HepG2 (cell line): ENCODE data around the gene LDLRAD4. TPM values are rescaled to one million over a fixed set of nuclear protein-coding genes. Genes with fewer than 3 reads are reported as not detected.

ENCODE experiments used
- NFIC ChIP-seq: IDR thresholded peaks from 2 replicates; pipeline ENCODE4 v1.6.1; 2012; ENCODE audit warnings: mild to moderate bottlenecking, low read length, inconsistent platforms
- TAF1 ChIP-seq: sonication (generic); formaldehyde crosslinking; IDR thresholded peaks from 2 replicates; pipeline ENCODE4 v1.4.0; 2020; ENCODE audit warnings: missing genetic modification reagents
- TP53 ChIP-seq: sonication (generic); formaldehyde crosslinking; conservative IDR thresholded peaks from 2 replicates; pipeline ENCODE4 v1.4.0; 2020; ENCODE audit warnings: missing genetic modification reagents
- ZBTB40 ChIP-seq, 2 experiments: fragments of 450-650 bp in 1 of 2; sonication (generic) in 1 of 2; formaldehyde crosslinking in 1 of 2; IDR thresholded peaks; 2 replicates each; pipeline versions ENCODE4 v1.6.1 to v1.8.0; 2016 to 2022; ENCODE audit warnings: antibody characterized with exemption in 1 of 2, mild to moderate bottlenecking in 1 of 2, missing genetic modification reagents in 1 of 2
- ZBTB7A ChIP-seq: sonication (generic); formaldehyde crosslinking; IDR thresholded peaks from 2 replicates; pipeline ENCODE4 v1.8.0; 2022; ENCODE audit warnings: mild to moderate bottlenecking, missing genetic modification reagents
- ZFP62 ChIP-seq: sonication (generic); formaldehyde crosslinking; IDR thresholded peaks from 2 replicates; pipeline ENCODE4 v1.4.0; 2020; ENCODE audit warnings: missing genetic modification reagents
- ZNF318 ChIP-seq: sonication (generic); formaldehyde crosslinking; IDR thresholded peaks from 2 replicates; pipeline ENCODE4 v1.4.0; 2020; ENCODE audit warnings: mild to moderate bottlenecking, missing genetic modification reagents
- polyA plus RNA-seq, 8 experiments: library from polyadenylated mRNA; depleted of rRNA in 3 of 8; stranded (reverse) in 7 of 8; unstranded in 1 of 8; fragments of >200 nt; fragmentation: Illumina TruSeq in 4 of 8; extraction: Trizol in 4 of 8; gene quantifications; 2 replicates each; pipeline versions ENCODE4 v1.2.1 to v1.2.3, GENCODE V29; 2011 to 2016; ENCODE audit warnings: low read depth in 4 of 8, missing spikeins in 1 of 8, mixed read lengths in 1 of 8; ENCODE audit not compliant: insufficient read depth in 1 of 8
- total RNA-seq, 5 experiments: library from RNA; depleted of rRNA; stranded (reverse); fragments of >200 nt; fragmentation: Illumina TruSeq; extraction: Trizol; gene quantifications; 2 replicates each; pipeline ENCODE4 v1.2.3, GENCODE V29; 2016; ENCODE audit warnings: low read depth in 1 of 5

LDLRAD4 gene
- total and polyA plus RNA-seq, 2 of the 13 experiments (the other 11 are each of a cell fraction or from before 2014, with no cell fraction given), result 13.6 to 20.9 TPM

GRCh38 chr18:13579874-13580273 is 361.3 kb downstream of the LDLRAD4 start (continued):
- no peak for TF ChIP-seq ZNF318 (CRISPR knock-in tag)
- TF ChIP-seq TP53 (CRISPR knock-in tag), result no peak
- no peak for TF ChIP-seq ZBTB40 (IDR thresholded peaks at IDR 0.05)
- no peak for TF ChIP-seq ZBTB40 (CRISPR knock-in tag; IDR thresholded peaks at IDR 0.05)
- TF ChIP-seq ZBTB7A (CRISPR knock-in tag), result no peak
- TF ChIP-seq ZFP62 (CRISPR knock-in tag), result no peak
- TF ChIP-seq NFIC, result no peak
- no peak for TF ChIP-seq TAF1 (CRISPR knock-in tag)
